Mucosa of rectum (tissue), 2 donors: ENCODE data around the gene NEK1.

Source experiments
- H3K27ac ChIP-seq, 2 donors: one replicate each; pipeline ENCODE4 v1.7.0; 2013; ENCODE audit warnings: inconsistent platforms in 2 of 2, low read depth in 2 of 2, low read length in 2 of 2
- H3K27me3 ChIP-seq, 2 donors: one replicate each; pipeline ENCODE4 v1.7.0; 2013; ENCODE audit warnings: low read length in 2 of 2; ENCODE audit not compliant: control insufficient read depth in 2 of 2, insufficient read depth in 2 of 2
- H3K36me3 ChIP-seq, 2 donors: one replicate each; pipeline ENCODE4 v1.7.0; 2013; ENCODE audit warnings: low read length in 2 of 2; ENCODE audit not compliant: control insufficient read depth in 2 of 2, insufficient read depth in 2 of 2
- H3K4me1 ChIP-seq, 2 donors: one replicate each; pipeline ENCODE4 v1.7.0; 2013; ENCODE audit warnings: low read length in 2 of 2, mild to moderate bottlenecking in 1 of 2; ENCODE audit not compliant: control insufficient read depth in 2 of 2, insufficient read depth in 2 of 2
- H3K4me3 ChIP-seq, 2 donors: one replicate each; pipeline ENCODE4 v1.7.0; 2013; ENCODE audit warnings: low read length in 2 of 2
- H3K9ac ChIP-seq, 2 donors: one replicate each; pipeline ENCODE4 v1.7.0; 2013; ENCODE audit warnings: low read length in 2 of 2, low read depth in 1 of 2, mild to moderate bottlenecking in 1 of 2
- H3K9me3 ChIP-seq, 2 donors: one replicate each; pipeline ENCODE4 v1.7.0; 2013; ENCODE audit warnings: low read length in 2 of 2; ENCODE audit not compliant: control insufficient read depth in 2 of 2
- donor health status: healthy.
- donor health status: Normal muscosa, but diverticular disease.

Gene NEK1, protein sequence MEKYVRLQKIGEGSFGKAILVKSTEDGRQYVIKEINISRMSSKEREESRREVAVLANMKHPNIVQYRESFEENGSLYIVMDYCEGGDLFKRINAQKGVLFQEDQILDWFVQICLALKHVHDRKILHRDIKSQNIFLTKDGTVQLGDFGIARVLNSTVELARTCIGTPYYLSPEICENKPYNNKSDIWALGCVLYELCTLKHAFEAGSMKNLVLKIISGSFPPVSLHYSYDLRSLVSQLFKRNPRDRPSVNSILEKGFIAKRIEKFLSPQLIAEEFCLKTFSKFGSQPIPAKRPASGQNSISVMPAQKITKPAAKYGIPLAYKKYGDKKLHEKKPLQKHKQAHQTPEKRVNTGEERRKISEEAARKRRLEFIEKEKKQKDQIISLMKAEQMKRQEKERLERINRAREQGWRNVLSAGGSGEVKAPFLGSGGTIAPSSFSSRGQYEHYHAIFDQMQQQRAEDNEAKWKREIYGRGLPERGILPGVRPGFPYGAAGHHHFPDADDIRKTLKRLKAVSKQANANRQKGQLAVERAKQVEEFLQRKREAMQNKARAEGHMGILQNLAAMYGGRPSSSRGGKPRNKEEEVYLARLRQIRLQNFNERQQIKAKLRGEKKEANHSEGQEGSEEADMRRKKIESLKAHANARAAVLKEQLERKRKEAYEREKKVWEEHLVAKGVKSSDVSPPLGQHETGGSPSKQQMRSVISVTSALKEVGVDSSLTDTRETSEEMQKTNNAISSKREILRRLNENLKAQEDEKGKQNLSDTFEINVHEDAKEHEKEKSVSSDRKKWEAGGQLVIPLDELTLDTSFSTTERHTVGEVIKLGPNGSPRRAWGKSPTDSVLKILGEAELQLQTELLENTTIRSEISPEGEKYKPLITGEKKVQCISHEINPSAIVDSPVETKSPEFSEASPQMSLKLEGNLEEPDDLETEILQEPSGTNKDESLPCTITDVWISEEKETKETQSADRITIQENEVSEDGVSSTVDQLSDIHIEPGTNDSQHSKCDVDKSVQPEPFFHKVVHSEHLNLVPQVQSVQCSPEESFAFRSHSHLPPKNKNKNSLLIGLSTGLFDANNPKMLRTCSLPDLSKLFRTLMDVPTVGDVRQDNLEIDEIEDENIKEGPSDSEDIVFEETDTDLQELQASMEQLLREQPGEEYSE (N-terminal part only)

DNA sequence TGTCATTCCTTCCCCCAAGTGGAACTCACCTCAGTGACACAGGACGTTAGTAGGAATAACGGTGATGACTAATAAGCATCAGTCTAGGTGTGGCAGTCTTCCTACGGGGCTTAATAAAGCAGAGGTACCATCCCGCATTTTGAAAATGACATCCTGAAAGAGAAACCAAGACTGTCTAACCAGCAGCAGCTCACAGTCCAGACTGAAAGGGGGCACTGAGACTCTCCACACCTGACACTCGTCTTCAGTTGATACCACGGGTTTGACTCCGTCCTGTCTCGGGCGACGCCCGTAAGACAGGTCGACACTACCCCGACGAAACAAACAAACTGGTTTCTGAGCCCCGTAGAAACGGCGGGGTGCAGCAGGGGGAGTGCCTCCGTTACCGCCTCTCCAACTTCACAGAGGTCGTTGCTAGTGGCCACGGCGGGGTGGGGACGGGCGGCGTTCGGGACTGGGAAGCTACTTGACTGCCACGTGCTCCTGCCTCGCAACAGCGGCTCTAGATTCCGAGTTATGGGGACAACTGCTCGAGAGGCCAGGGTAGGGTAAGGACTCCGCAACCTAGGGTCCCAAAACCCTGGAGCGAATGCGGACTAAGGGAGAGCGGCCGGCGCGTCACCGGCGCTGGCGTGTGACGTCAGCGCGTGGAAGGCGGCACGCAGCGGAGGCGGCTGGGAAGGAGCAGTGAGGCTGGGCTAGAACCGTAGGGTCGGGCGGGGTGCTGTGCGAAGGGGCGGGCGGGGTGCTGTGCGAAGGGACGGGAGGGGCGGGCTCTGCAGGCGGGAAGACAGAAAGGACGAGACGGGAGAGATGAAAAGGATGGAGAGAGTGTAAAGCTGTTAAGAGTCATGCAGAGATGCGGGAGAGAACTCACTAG lies at the start of gene NEK1:
NEK1 (minus strand) TSS at position 593 of the 880 bp plus-strand sequence. CDS start 9,953 bp downstream, outside the sequence.
- peaks cover 4 to 22% of the 10 kb centered on the region in 2 donors for H3K4me1 ChIP-seq
- H3K36me3 ChIP-seq = no peaks in the 10 kb centered on the region
- peak within 1 kb of the TSS; percentile 96 to 98 for H3K27ac ChIP-seq
- no peaks in the 10 kb centered on the region for H3K27me3 ChIP-seq
- H3K9ac ChIP-seq = peak within 1 kb of the TSS; percentile 95 to 96
- no peaks in the 10 kb centered on the region for H3K9me3 ChIP-seq
- peak within 1 kb of the TSS; percentile 88 to 90 for H3K4me3 ChIP-seq

GRCh38 chr4:169661761-169662160 lies 49.4 kb upstream of the NEK1 start:
- peaks cover 0 to 4% of the 10 kb centered on the region in 2 donors for H3K36me3 ChIP-seq
- peak overlapping the region; percentile 48 to 87 for H3K4me3 ChIP-seq
- peak overlapping the region in 1 of 2 donors; percentile 79 for H3K9ac ChIP-seq
- H3K27ac ChIP-seq = peak overlapping the region; percentile 41 to 91
- no peaks in the 10 kb centered on the region for H3K27me3 ChIP-seq
- H3K9me3 ChIP-seq = no peaks in the 10 kb centered on the region
- peaks cover 15 to 50% of the 10 kb centered on the region in 2 donors for H3K4me1 ChIP-seq

DNA sequence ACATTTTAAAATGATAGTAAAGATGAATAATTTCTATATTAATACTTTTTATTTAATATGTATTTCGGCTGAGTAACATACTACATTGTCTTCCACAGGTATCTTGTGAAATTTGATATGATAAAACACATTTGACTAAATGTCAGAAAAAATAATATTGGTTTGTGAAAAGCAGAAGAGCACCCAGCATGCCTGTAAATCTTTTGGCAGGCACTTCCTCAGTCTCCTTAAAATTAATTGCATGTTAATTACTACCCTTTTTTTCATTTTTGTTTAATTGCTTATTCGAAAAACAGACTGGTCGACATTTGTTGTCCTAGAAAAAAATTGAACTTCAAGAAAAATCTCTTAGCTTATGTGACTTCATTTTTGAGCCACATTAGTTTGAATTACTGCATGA lies 48.5 kb upstream of the NEK1 start:
- peak overlapping the region; percentile 81 to 87 for H3K4me3 ChIP-seq
- H3K9me3 ChIP-seq = no peaks in the 10 kb centered on the region
- H3K27me3 ChIP-seq = no peaks in the 10 kb centered on the region
- no peaks in the 10 kb centered on the region for H3K36me3 ChIP-seq
- H3K4me1 ChIP-seq = peaks cover 18 to 52% of the 10 kb centered on the region in 2 donors
- peak overlapping the region; percentile 89 to 91 for H3K27ac ChIP-seq
- H3K9ac ChIP-seq = peak overlapping the region; percentile 78 to 79

DNA sequence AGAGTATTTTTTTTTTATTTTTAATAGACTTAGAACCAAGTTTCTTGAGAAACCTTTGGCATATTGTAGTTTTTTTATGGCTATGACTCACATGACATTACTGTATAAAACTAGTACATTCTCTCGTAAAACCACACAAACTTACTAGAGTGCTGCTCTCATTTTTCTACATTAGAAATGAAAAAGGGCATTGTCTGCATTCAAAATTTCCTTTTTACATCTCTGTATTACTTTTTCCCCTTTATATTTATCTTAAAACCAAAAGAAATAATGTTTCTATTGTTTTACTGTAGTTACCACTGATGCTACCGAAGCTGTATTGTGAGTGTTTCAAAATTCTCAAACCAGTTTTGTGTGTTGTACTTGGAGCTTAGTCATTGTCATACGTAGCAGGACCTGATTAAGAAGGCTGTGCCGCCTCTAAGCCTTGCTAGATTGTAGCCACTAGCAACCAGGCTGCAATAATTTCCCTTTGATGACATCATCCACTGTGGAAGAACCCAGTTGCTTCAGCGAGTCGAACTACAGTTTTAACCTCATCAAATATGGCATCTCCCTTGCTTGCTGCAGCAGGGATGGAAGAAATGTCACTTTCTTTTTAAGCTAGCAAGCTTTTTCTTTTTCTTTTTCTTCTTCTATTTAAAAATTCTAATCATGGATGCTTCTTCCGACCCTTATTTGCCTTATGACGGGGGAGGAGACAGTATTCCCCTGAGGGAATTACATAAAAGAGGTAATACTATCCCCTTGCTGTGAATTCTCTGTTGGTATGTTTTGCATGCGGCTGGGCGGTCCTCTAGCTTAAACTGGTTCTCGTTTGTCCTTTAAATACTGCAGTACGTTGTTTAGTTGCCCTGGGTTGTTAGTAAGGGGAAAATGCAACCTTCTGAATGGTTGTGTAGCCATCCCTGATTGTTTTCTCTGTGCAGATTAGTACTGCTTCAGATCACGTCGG lies 47.6 kb upstream of the NEK1 start:
- Histone ChIP-seq H3K4me1 (peaks cover 14 to 45% of the 10 kb centered on the region in 2 donors), H3K36me3 (no peaks in the 10 kb centered on the region), H3K9me3 (no peaks in the 10 kb centered on the region), H3K4me3 (peak overlapping the region; percentile 81 to 87), H3K27me3 (no peaks in the 10 kb centered on the region), H3K27ac (peak overlapping the region; percentile 89 to 91), H3K9ac (peak overlapping the region; percentile 78 to 79)

- H3K4me1 ChIP-seq = peaks cover 11 to 38% of the 10 kb centered on the region in 2 donors
- no peaks in the 10 kb centered on the region for H3K36me3 ChIP-seq
- peak overlapping the region in 1 of 2 donors; percentile 79 for H3K9ac ChIP-seq
- H3K9me3 ChIP-seq = no peaks in the 10 kb centered on the region
- no peaks in the 10 kb centered on the region for H3K27me3 ChIP-seq
- H3K27ac ChIP-seq = peak overlapping the region; percentile 89 to 91
- peak overlapping the region; percentile 81 to 87 for H3K4me3 ChIP-seq
Observed at GRCh38 chr4:169658975-169659715, 46.8 kb upstream of the NEK1 start.

- Histone ChIP-seq H3K27ac (peak overlapping the region; percentile 89 to 91), H3K9me3 (no peaks in the 10 kb centered on the region), H3K9ac (peak overlapping the region in 1 of 2 donors; percentile 79), H3K4me1 (peaks cover 10 to 34% of the 10 kb centered on the region in 2 donors), H3K36me3 (no peaks in the 10 kb centered on the region), H3K27me3 (no peaks in the 10 kb centered on the region), H3K4me3 (peak overlapping the region; percentile 5 to 51)
Observed at GRCh38 chr4:169658196-169658595, 45.8 kb upstream of the NEK1 start.

- Histone ChIP-seq H3K27me3 (no peaks in the 10 kb centered on the region), H3K9ac (peak overlapping the region; percentile 10 to 17), H3K4me3 (peak overlapping the region; percentile 5 to 51), H3K9me3 (no peaks in the 10 kb centered on the region), H3K36me3 (no peaks in the 10 kb centered on the region), H3K27ac (peak overlapping the region; percentile 19 to 80), H3K4me1 (peaks cover 10 to 33% of the 10 kb centered on the region in 2 donors)
Observed at GRCh38 chr4:169657470-169658107, 45.2 kb upstream of the NEK1 start.

- Histone ChIP-seq H3K36me3 (no peaks in the 10 kb centered on the region), H3K27ac (no peak overlapping the region), H3K27me3 (no peaks in the 10 kb centered on the region), H3K4me3 (no peak overlapping the region), H3K9ac (no peak overlapping the region), H3K9me3 (no peaks in the 10 kb centered on the region), H3K4me1 (peaks cover 10 to 28% of the 10 kb centered on the region in 2 donors)
Observed at GRCh38 chr4:169655401-169655800, 43.0 kb upstream of the NEK1 start.
